Breast epithelium (tissue), 4 donors: ENCODE results near the gene PCSK1. TPM values are rescaled to one million over a fixed set of nuclear protein-coding genes. Genes with fewer than 3 reads are reported as not detected.
"Not testable (repeated sequence)": the region's sequence is repeated elsewhere in the genome, so short reads cannot be mapped to it uniquely, and the experiment has no call there.

Experiments used
- DNase-seq, 2 donors: peaks; one replicate each; pipeline ENCODE4 v3.0.0-alpha.2; 2019; ENCODE audit warnings: low spot score in 2 of 2
- H3K27ac ChIP-seq, 2 donors: fragments of 200-600 bp; sonication (generic) in 1 of 2; one replicate each; pipeline ENCODE4 v1.5.1; 2016 to 2019; ENCODE audit warnings: mild to moderate bottlenecking in 1 of 2
- H3K27me3 ChIP-seq, 2 donors: fragments of 200-600 bp; sonication (generic) in 1 of 2; one replicate each; pipeline versions ENCODE4 v1.5.1 to v1.6.0; 2017 to 2019; ENCODE audit warnings: control low read depth in 1 of 2, mild to moderate bottlenecking in 1 of 2
- H3K36me3 ChIP-seq: fragments of 200-600 bp; one replicate; pipeline ENCODE4 v1.5.1; 2019
- H3K4me1 ChIP-seq, 2 donors: fragments of 200-600 bp; sonication (generic); one replicate each; pipeline ENCODE4 v1.5.1; 2016 to 2019; ENCODE audit warnings: control low read depth in 1 of 2
- H3K4me3 ChIP-seq, 3 donors: fragments of 200-600 bp; sonication (generic); 1 replicate in 2 of 3; 2 replicates in 1 of 3; pipeline ENCODE4 v1.5.1; 2016 to 2019; ENCODE audit warnings: mild to moderate bottlenecking in 3 of 3, moderate library complexity in 2 of 3
- H3K9me3 ChIP-seq, 2 donors: fragments of 200-600 bp; sonication (generic) in 1 of 2; one replicate each; pipeline ENCODE4 v1.5.1; 2016 to 2019; ENCODE audit warnings: control low read depth in 1 of 2
- CTCF ChIP-seq, 3 donors: fragments of 450-650 bp; IDR thresholded peaks; one replicate each; pipeline ENCODE4 v1.5.1; 2016 to 2017; ENCODE audit warnings: antibody characterized with exemption in 3 of 3, mild to moderate bottlenecking in 3 of 3, moderate library complexity in 3 of 3
- POLR2A ChIP-seq: fragments of 450-650 bp; IDR thresholded peaks from one replicate; pipeline ENCODE4 v1.6.1; 2016; ENCODE audit warnings: antibody characterized with exemption, mild to moderate bottlenecking, moderate library complexity
- POLR2AphosphoS5 ChIP-seq, 3 donors: sonication (generic); formaldehyde crosslinking; IDR thresholded peaks; one replicate each; pipeline ENCODE4 v1.6.1; 2017; ENCODE audit warnings: antibody characterized with exemption in 3 of 3
- intact Hi-C: fragments of 100-400 bp; cut with DNase I; formaldehyde crosslinking; loops from one replicate; pipeline ENCODE4 v1.15.1; 2023; ENCODE audit warnings: low total_unique reads
- total RNA-seq, 3 donors: library from RNA; depleted of rRNA; stranded (reverse); fragments of >200 nt; gene quantifications; one replicate each; pipeline ENCODE4 v1.1.0, GENCODE V29; 2016

PCSK1 gene
- total RNA-seq, 3 donors from 2014 or later, result 0.59 to 5.6 (median 2.4) TPM

GRCh38 chr5:96404191-96404867 lies 28.7 kb downstream of the PCSK1 start:
- no peaks in the 10 kb centered on the region for H3K9me3 ChIP-seq
- no peak overlapping the region for H3K4me3 ChIP-seq
- no peak for TF ChIP-seq POLR2A
- TF ChIP-seq CTCF (IDR thresholded peaks at IDR 0.05), result no peak
- no peak for TF ChIP-seq POLR2AphosphoS5 (IDR thresholded peaks at IDR 0.05)
- intact Hi-C loops, result no loop called here
- no peak for DNase-seq
- H3K27ac ChIP-seq, result no peak overlapping the region
- H3K4me1 ChIP-seq, result no peaks in the 10 kb centered on the region
- H3K27me3 ChIP-seq, result no peaks in the 10 kb centered on the region
- no peaks in the 10 kb centered on the region for H3K36me3 ChIP-seq

- Histone ChIP-seq H3K4me3 (no peak overlapping the region), H3K9me3 (no peaks in the 10 kb centered on the region), H3K27ac (no peak overlapping the region), H3K36me3 (no peaks in the 10 kb centered on the region), H3K4me1 (no peaks in the 10 kb centered on the region), H3K27me3 (no peaks in the 10 kb centered on the region)
- intact Hi-C loops, result no loop called here
- DNase-seq, result no peak
- no peak for TF ChIP-seq POLR2AphosphoS5 (IDR thresholded peaks at IDR 0.05)
- no peak for TF ChIP-seq POLR2A
- no peak for TF ChIP-seq CTCF (IDR thresholded peaks at IDR 0.05)
Measured at GRCh38 chr5:96402500-96402899, 30.5 kb downstream of the PCSK1 start.

- Histone ChIP-seq H3K4me3 (no peak overlapping the region), H3K9me3 (no peaks in the 10 kb centered on the region), H3K4me1 (no peaks in the 10 kb centered on the region), H3K36me3 (no peaks in the 10 kb centered on the region), H3K27me3 (no peaks in the 10 kb centered on the region), H3K27ac (no peak overlapping the region)
- TF ChIP-seq POLR2A, result no peak
- no peak for TF ChIP-seq CTCF (IDR thresholded peaks at IDR 0.05)
- no peak for TF ChIP-seq POLR2AphosphoS5 (IDR thresholded peaks at IDR 0.05)
- DNase-seq, result no peak
- intact Hi-C loops, result no loop called here
Measured at GRCh38 chr5:96396878-96397277, 36.2 kb downstream of the PCSK1 start.

- H3K27ac ChIP-seq, H3K9me3 ChIP-seq, H3K36me3 ChIP-seq, H3K4me1 ChIP-seq, intact Hi-C loops, H3K4me3 ChIP-seq, H3K27me3 ChIP-seq, DNase-seq: not testable (repeated sequence)
Measured at GRCh38 chr5:96395295-96395694, 37.8 kb downstream of the PCSK1 start.

GRCh38 chr5:96391921-96392320 lies 41.1 kb downstream of the PCSK1 start:
- no peak for TF ChIP-seq POLR2A
- TF ChIP-seq POLR2AphosphoS5 (IDR thresholded peaks at IDR 0.05), result no peak
- no peak for TF ChIP-seq CTCF (IDR thresholded peaks at IDR 0.05)
- no peak overlapping the region for H3K4me3 ChIP-seq
- H3K36me3 ChIP-seq, result no peaks in the 10 kb centered on the region
- H3K27ac ChIP-seq, result no peak overlapping the region
- no peaks in the 10 kb centered on the region for H3K4me1 ChIP-seq
- intact Hi-C loops, result no loop called here
- no peak for DNase-seq
- no peaks in the 10 kb centered on the region for H3K27me3 ChIP-seq
- H3K9me3 ChIP-seq, result no peaks in the 10 kb centered on the region

GRCh38 chr5:96388176-96388575 lies 44.9 kb downstream of the PCSK1 start:
- intact Hi-C loops, result no loop called here
- H3K27ac ChIP-seq, result no peak overlapping the region
- H3K4me1 ChIP-seq, result no peaks in the 10 kb centered on the region
- TF ChIP-seq POLR2A (no peak), POLR2AphosphoS5 (IDR thresholded peaks at IDR 0.05) (no peak), CTCF (IDR thresholded peaks at IDR 0.05) (no peak)
- H3K9me3 ChIP-seq, result no peaks in the 10 kb centered on the region
- no peaks in the 10 kb centered on the region for H3K36me3 ChIP-seq
- H3K27me3 ChIP-seq, result no peaks in the 10 kb centered on the region
- no peak overlapping the region for H3K4me3 ChIP-seq
- DNase-seq, result no peak
